GM19025 (cell line): Measurements from ENCODE around the gene RNF20.
A peak's percentile ranks its signal among the peaks of the same experiment; 100 is the strongest.
"Not testable (repeated sequence)": the region's sequence is repeated elsewhere in the genome, so short reads cannot be mapped to it uniquely, and the experiment has no call there.

ENCODE experiments used
- ATAC-seq: cut with Tn5 transposase; IDR thresholded peaks from one replicate; pipeline ENCODE4 v1.9.1; 2021; ENCODE audit warnings: mild to moderate bottlenecking, low read depth, moderate library complexity; ENCODE audit not compliant: unreplicated experiment

RNF20 gene

GRCh38 chr9:101528015-101528414 lies 5.6 kb upstream of the RNF20 start:
- ATAC-seq, result no peak

- ATAC-seq, result peak; percentile 27
These were observed 3.5 kb upstream of the RNF20 start for GRCh38 chr9:101530076-101530711.

GRCh38 chr9:101536351-101536750 lies 2.7 kb downstream of the RNF20 start:
- ATAC-seq, result no peak

GRCh38 chr9:101536938-101537337 lies 3.3 kb downstream of the RNF20 start:
- no peak for ATAC-seq

GRCh38 chr9:101540069-101540468 lies 6.4 kb downstream of the RNF20 start:
- no peak for ATAC-seq

GRCh38 chr9:101543098-101543735 lies 9.6 kb downstream of the RNF20 start:
- no peak for ATAC-seq

- not testable (repeated sequence) for ATAC-seq
These were observed 15.9 kb downstream of the RNF20 start for GRCh38 chr9:101549472-101550098.

GRCh38 chr9:101561740-101562139 lies 28.1 kb downstream of the RNF20 start:
- ATAC-seq, result no peak

- ATAC-seq, result no peak
These were observed 29.3 kb downstream of the RNF20 start for GRCh38 chr9:101562966-101563365.

- no peak for ATAC-seq
These were observed 30.6 kb downstream of the RNF20 start for GRCh38 chr9:101564252-101564651.

- ATAC-seq, result peak; percentile 64
These were observed 33.5 kb downstream of the RNF20 start for GRCh38 chr9:101566904-101567724.

GRCh38 chr9:101567725-101568350 lies 34.2 kb downstream of the RNF20 start:
- ATAC-seq, result no peak

GRCh38 chr9:101569741-101570501 lies 36.3 kb downstream of the RNF20 start:
- ATAC-seq, result no peak

GRCh38 chr9:101571114-101571513 lies 37.5 kb downstream of the RNF20 start:
- no peak for ATAC-seq

- no peak for ATAC-seq
These were observed 38.7 kb downstream of the RNF20 start for GRCh38 chr9:101572316-101572715.

GRCh38 chr9:101574731-101575333 lies 41.2 kb downstream of the RNF20 start:
- ATAC-seq, result no peak

- no peak for ATAC-seq
These were observed 44.7 kb downstream of the RNF20 start for GRCh38 chr9:101578378-101578777.

- ATAC-seq, result no peak
These were observed 46.3 kb downstream of the RNF20 start for GRCh38 chr9:101579711-101580545.

- ATAC-seq, result no peak
These were observed 48.9 kb downstream of the RNF20 start for GRCh38 chr9:101582553-101582952.
